Stimulated activated CD4-positive, alpha-beta T cell treated with anti-CD3 and anti-CD28 coated beads, Interleukin-1b, Interleukin-23, amount 100 ng/mL, for 24 hours (primary cell): Measurements from ENCODE around the gene WNT8A.

Experiments used
- DNase-seq, 4 experiments: peaks; one replicate each; pipeline ENCODE4 v3.0.0-alpha.2; 2020; ENCODE audit warnings: low read depth in 4 of 4, low spot score in 1 of 4

WNT8A gene

DNA sequence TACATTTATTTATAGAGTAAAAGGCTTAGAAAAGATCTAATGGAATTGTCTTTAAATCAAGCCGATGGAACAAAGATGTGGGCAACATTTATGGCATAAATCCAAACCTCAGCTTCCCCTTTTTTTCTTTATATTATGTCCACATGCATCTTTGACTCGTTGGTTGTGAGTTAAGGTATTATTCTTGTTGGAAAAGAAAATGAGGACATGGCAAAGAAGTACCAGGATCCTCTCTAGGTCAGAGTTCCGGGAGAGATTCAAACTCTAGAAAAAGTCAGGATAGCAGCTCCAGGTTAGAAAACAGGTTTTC, 55.9 kb downstream of the WNT8A start:
- DNase-seq, result no peak

DNA sequence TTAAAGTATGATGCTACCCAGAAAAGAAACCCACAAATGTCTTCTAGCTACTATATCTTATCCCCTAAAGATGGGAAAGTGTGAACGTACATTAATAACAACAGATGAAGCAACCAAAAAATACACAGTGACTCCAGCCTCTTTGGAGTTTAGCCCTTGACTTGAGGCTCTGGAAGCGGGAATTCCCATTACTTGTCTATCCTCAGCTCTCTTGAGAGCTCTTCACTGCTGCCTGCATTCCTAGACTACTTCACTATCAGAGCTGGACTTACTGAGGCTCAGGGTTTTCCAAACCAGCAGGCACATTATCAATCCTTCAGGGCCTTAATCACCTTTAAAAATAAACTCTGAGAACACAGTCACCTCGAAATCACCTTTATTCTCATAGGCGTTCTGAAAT, 56.4 kb downstream of the WNT8A start:
- DNase-seq, result no peak
